ENCODE data around the gene WDR46. TPM values are rescaled to one million over a fixed set of nuclear protein-coding genes. Genes with fewer than 3 reads are reported as not detected.

WDR46 gene
- polyA plus RNA-seq, 3 donors = 33.3 to 41.0 (median 37.3) TPM

DNA sequence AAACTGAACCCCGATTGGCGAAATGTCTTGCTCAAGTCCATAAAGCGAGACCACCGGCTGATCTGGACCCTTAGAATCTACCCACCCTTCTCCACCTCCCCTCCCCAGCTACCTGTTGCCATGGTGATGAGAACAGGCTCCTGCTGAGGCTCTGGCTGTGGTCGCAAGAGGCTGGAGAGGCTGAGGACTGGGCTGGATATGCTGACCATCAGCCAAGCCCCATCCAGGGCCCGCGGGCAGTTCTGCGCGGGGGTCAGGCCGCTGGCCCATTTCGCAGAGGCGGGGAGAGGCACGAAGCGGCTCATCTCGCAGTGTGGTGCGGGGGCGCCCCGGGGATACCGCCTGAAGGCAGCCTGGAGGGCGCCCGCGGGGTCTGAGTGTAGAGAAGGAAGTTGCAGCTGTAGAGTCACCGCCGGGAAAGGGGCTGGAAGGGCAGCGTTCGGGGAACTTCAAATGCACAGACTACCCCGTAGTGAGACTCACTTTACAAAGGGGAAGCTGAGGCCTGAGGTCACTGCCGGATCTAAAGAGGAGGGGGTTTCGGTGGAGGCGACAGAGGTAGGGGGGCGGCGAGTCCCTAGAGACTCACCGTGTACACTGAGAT, 24.2 kb upstream of the WDR46 start:
- H3K4me3 Mint-ChIP-seq = peak overlapping the region; percentile 98
- Histone ChIP-seq H3K36me3 (replicated peaks in 1 of 2; ENCODE audit: control insufficient read depth in 1 of 2, insufficient read depth in 2 of 2, low read length in 2 of 2) (peaks cover 10 to 35% of the 10 kb centered on the region in 2 donors), H3K4me3 (replicated peaks in 1 of 3; ENCODE audit: low read depth in 2 of 3, low read length in 3 of 3) (peak overlapping the region; percentile 75 to 98 (median 96)), H3K9ac (ENCODE audit: insufficient read depth, low read length, poor library complexity, severe bottlenecking) (peak overlapping the region; percentile 98), H3K79me2 (ENCODE audit: insufficient read depth, low read length) (peaks cover 86% of the 10 kb centered on the region), H3K27ac (ENCODE audit: low read depth in 1 of 2, low read length in 2 of 2) (peak overlapping the region; percentile 98 to 100), H3K4me1 (ENCODE audit: control insufficient read depth in 1 of 2, insufficient read depth in 2 of 2, low read length in 2 of 2) (peaks cover 41 to 45% of the 10 kb centered on the region in 2 donors), H3K27me3 (ENCODE audit: control insufficient read depth in 2 of 2, insufficient read depth in 2 of 2, low read length in 2 of 2) (no peaks in the 10 kb centered on the region), H3K4me2 (replicated peaks; ENCODE audit: extremely low read depth, low read length, poor library complexity, severe bottlenecking) (peak overlapping the region; percentile 90), H2AFZ (ENCODE audit: insufficient read depth, low read depth, low read length, poor library complexity, severe bottlenecking) (peak overlapping the region; percentile 57), H4K20me1 (ENCODE audit: insufficient read depth, low read length) (peaks cover 61% of the 10 kb centered on the region), H3K9me3 (replicated peaks in 1 of 2; ENCODE audit: control insufficient read depth in 1 of 2, insufficient read depth in 1 of 2, low read length in 2 of 2) (no peaks in the 10 kb centered on the region)
- intact Hi-C loops (cut with micrococcal nuclease) = loop anchor here in 1 of 2 donors (1.0 to 10.0 kb wide), 2 partner anchors 13 to 102 kb away; partner anchors contain the start of genes CUTA and PHF1
- H3K9me3 Mint-ChIP-seq = peaks cover 0 to 6% (median 0%) of the 10 kb centered on the region in 7 donors
- peak overlapping the region; percentile 95 to 100 (median 99) for H3K27ac Mint-ChIP-seq
- TF ChIP-seq, protein P1, sequence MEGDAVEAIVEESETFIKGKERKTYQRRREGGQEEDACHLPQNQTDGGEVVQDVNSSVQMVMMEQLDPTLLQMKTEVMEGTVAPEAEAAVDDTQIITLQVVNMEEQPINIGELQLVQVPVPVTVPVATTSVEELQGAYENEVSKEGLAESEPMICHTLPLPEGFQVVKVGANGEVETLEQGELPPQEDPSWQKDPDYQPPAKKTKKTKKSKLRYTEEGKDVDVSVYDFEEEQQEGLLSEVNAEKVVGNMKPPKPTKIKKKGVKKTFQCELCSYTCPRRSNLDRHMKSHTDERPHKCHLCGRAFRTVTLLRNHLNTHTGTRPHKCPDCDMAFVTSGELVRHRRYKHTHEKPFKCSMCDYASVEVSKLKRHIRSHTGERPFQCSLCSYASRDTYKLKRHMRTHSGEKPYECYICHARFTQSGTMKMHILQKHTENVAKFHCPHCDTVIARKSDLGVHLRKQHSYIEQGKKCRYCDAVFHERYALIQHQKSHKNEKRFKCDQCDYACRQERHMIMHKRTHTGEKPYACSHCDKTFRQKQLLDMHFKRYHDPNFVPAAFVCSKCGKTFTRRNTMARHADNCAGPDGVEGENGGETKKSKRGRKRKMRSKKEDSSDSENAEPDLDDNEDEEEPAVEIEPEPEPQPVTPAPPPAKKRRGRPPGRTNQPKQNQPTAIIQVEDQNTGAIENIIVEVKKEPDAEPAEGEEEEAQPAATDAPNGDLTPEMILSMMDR (IDR thresholded peaks at IDR 0.05) = no peak
- peaks cover 24 to 48% of the 10 kb centered on the region in 2 donors for H3K36me3 Mint-ChIP-seq
- H3K4me1 Mint-ChIP-seq = peaks cover 53% of the 10 kb centered on the region
- peaks cover 0 to 1% (median 0%) of the 10 kb centered on the region in 3 donors for H3K27me3 Mint-ChIP-seq (ENCODE audit: low read depth in 3 of 3)
- 0% methylated on average over 33 of the region's 33 CpGs for WGBS (ENCODE audit: insufficient coverage)
- peak; percentile 78 to 93 (median 81) for DNase-seq

DNA sequence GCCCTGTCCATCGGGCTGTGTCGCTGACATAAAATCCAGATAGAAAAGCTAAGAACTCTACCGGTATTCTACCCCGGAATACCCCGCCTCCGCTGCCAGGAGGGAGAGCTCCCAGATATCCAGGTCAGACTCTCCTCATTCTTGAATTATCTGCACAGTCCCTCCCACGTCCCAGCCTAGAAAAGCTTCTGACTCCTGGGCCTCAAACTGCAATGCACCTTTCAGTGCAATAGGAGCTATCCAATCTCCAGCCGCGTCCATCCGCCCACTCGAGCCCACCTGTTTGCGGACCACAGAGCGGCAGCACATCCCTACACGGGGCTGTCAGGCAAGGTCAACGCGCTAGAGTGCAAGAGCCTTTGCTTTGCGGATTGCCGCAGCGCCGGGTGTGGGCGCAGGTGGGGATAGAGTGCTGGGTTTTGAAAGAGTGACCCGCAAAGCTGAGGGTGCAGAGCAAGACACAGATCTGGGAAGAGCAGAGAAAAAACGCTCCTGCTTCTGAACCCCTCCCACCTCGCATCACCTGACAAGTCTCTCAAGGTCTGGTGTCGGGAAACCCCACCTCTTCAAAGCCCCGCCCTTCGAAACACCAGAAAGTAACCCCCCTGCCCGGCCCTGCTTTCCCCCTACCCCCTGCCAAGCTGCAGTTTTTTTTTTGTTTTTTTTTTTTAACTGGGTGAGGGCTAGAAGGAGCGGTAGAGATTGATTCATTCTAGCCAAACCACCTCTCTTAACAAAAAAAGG, 23.5 kb upstream of the WDR46 start:
- H2AFZ ChIP-seq (ENCODE audit: insufficient read depth, low read depth, low read length, poor library complexity, severe bottlenecking) = peak overlapping the region; percentile 57
- peaks cover 93% of the 10 kb centered on the region for H3K79me2 ChIP-seq (ENCODE audit: insufficient read depth, low read length)
- Mint-ChIP-seq H3K27ac (peak overlapping the region; percentile 95 to 100 (median 99)), H3K27me3 (ENCODE audit: low read depth in 3 of 3) (peaks cover 0 to 1% (median 0%) of the 10 kb centered on the region in 3 donors), H3K4me3 (peak overlapping the region; percentile 98), H3K36me3 (peaks cover 29 to 52% of the 10 kb centered on the region in 2 donors), H3K4me1 (peaks cover 51% of the 10 kb centered on the region), H3K9me3 (peaks cover 0 to 3% (median 0%) of the 10 kb centered on the region in 7 donors)
- TF ChIP-seq, protein P1 (IDR thresholded peaks at IDR 0.05) = no peak
- peak overlapping the region; percentile 75 to 98 (median 96) for H3K4me3 ChIP-seq (replicated peaks in 1 of 3; ENCODE audit: low read depth in 2 of 3, low read length in 3 of 3)
- H3K4me1 ChIP-seq (ENCODE audit: control insufficient read depth in 1 of 2, insufficient read depth in 2 of 2, low read length in 2 of 2) = peaks cover 39 to 42% of the 10 kb centered on the region in 2 donors
- intact Hi-C loops (cut with micrococcal nuclease) = loop anchor here in 1 of 2 donors (1.0 to 10.0 kb wide), 2 partner anchors 12 to 102 kb away; partner anchors contain the start of genes CUTA and PHF1
- peak overlapping the region; percentile 90 for H3K4me2 ChIP-seq (replicated peaks; ENCODE audit: extremely low read depth, low read length, poor library complexity, severe bottlenecking)
- H3K9me3 ChIP-seq (replicated peaks in 1 of 2; ENCODE audit: control insufficient read depth in 1 of 2, insufficient read depth in 1 of 2, low read length in 2 of 2) = no peaks in the 10 kb centered on the region
- no peaks in the 10 kb centered on the region for H3K27me3 ChIP-seq (ENCODE audit: control insufficient read depth in 2 of 2, insufficient read depth in 2 of 2, low read length in 2 of 2)
- 45% methylated on average over 13 of the region's 29 CpGs for WGBS (ENCODE audit: insufficient coverage)
- peaks cover 68% of the 10 kb centered on the region for H4K20me1 ChIP-seq (ENCODE audit: insufficient read depth, low read length)
- H3K9ac ChIP-seq (ENCODE audit: insufficient read depth, low read length, poor library complexity, severe bottlenecking) = peak overlapping the region; percentile 98
- DNase-seq = peak; percentile 35 to 71 (median 61)
- peaks cover 14 to 39% of the 10 kb centered on the region in 2 donors for H3K36me3 ChIP-seq (replicated peaks in 1 of 2; ENCODE audit: control insufficient read depth in 1 of 2, insufficient read depth in 2 of 2, low read length in 2 of 2)
- peak overlapping the region; percentile 98 to 100 for H3K27ac ChIP-seq (ENCODE audit: low read depth in 1 of 2, low read length in 2 of 2)
